NCI-H1105 (cell line): ENCODE data around the gene CLASP1.
"Not testable (repeated sequence)": the region's sequence is repeated elsewhere in the genome, so short reads cannot be mapped to it uniquely, and the experiment has no call there.

Source experiments
- DNase-seq: peaks from one replicate; lab custom pipeline; 2025; lab: John Stamatoyannopoulos, UW

Gene CLASP1

DNA sequence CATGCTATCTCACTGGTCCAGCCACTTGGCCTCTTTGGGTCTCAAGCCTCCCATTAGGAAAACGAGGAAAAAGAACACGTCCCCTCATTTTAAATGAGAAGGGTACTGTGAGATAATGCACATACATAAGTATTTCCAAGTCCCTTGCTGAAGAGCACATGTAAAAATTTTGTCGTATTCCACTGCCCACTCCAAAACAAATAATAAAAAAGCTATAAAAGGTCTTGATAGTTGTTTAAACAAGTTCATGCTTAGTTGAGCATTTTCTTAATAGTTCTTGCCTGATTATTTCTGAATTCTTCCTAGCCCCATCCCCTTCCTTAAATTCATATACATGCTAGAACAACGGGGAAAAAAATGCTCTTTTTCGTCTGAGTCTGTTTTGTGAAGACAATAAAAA lies 228.8 kb downstream of the CLASP1 start:
- no peak for DNase-seq

DNA sequence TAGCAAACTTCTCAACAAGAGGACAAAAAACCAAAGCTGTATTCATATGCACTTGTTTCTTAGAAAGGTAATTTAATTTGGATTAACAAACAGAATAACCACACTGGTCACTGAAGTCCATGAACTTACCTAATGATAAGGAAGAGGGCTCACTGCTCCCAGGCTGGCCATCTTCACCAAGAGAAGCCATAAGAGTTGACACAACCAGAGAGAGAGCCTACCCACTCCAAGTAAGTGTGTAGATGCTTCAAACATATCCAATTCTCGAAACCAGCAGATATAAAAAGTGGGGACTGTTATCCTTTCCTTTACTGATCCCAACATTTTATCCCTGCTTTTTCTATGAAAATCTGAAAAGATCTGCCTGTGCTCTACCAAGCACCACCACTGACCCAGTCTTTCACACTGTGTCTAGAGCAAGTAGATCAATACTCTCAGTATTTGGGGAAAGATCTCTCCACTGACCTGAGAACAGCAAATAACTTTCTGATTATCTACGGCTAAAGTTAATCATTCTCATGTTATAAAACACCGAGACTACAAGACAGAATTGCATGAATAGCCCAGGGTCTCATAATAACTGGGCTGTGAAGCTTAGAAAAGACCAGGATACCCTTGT lies 230.1 kb downstream of the CLASP1 start:
- DNase-seq: no peak

DNA sequence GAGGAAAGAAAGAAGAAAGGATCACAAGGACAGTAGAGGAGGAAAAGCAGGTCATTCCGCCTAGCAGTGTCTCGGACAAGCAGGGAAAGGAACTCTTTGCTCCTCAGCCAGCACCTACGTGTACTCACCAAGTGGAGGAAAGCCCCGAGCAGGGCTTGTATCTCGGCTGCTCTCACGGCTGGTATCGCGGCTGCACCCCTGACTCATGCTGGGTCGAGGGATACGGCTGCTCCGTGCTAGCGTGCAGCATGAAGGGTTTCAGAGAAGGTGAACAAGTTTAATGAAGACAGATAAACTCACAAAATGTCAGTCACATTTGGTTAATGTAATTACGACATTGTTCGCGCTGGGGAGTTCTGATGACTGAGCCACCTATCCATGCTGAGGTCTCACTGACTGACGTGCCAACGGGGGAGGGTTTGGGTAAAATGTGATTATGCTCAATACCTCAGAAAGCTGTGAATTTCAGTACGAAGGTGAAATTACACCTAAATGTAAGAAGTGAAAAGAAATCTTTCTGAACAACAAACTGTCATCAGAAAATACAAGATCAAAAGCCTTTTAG lies 230.7 kb downstream of the CLASP1 start:
- DNase-seq: no peak

DNA sequence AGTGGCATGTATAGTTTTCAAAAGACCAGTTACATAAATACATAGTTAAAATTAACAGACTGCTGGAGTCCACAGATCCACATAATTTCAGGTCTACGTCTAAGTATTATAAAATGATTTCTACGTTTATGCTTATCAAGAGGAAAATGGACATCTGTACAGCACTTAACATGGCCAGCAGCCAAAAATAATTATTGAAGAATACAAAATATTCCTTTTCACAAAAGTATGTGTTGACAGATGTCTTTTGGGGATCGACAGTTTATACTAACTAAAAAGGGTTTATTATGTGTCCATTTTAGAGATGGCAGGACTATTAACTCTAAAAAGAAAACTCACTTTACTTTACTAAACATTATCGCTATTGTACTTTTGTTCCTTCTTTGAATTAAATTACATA lies 231.4 kb downstream of the CLASP1 start:
- no peak for DNase-seq

DNA sequence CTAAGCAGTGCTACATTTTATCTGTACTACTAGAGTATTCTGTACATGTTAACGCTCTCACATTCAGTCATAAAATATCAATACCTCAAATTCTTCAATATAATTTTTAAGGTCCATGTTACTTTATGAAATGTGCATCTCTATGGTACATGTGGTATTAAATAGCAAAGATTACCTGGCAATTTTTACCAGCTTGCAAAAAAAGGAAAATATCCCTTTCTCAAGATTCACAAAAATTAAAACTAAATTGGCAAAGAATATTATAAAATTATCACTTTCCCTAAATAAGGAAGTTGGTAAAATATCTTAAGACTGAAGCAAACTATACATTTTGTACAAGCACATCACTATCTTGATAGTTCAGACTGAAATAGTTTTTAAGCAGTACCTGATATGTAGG lies 233.5 kb downstream of the CLASP1 start:
- no peak for DNase-seq

DNA sequence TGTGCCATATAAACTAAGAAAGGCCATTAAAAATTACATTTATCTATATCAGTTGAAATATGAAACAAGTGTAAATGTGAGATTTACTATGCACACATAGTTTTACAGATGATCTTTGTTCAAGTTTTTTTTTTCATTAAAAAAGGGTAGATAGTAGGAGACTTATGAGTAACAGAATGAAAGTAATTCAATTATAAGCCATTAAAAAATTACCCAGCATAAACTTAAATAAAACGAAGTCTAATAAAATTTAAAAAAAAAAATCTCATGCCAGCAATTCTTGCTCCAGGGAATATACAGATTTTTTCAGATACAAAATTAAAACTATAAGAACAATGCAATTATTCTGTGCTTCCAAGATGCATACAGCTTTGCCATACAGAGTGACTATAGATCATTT lies 236.9 kb downstream of the CLASP1 start:
- DNase-seq: no peak

DNA sequence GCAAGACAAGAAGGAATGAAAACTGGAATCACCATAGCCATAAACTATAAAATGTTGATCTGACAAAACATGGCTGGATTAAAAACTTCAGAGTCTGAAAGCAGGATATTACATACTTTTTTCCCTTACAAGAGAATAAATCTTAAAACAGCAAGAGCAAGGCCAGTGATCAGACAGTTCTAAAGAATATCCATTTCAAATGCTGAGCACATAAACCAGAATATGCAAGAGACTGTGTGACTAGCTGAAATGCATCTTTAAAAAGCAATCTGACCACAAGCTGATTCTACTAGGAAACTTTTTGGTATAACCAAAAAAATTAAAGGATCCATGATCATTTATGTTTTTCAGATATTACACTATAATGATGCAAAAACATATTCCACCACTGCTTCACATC lies 239.3 kb downstream of the CLASP1 start:
- DNase-seq: no peak

DNA sequence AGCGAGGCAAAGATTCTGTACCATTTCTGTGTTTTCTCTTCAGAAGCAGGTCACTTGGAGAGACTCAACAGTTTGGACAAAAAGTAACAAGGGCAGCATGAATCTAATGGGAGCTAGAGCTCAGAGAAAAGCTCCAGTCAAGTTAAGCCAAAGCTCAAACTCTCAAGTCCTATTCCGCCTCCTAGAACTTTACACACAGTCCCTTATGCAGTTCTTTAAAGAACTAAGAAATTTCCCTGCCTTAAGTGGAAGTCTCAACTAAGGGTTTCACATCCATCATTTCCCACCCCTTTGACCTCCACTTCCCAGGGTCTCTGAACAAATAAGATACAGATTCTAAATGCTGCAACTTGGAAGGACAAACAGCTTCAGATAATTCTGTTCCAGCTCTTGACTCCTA lies 239.9 kb downstream of the CLASP1 start:
- no peak for DNase-seq

DNA sequence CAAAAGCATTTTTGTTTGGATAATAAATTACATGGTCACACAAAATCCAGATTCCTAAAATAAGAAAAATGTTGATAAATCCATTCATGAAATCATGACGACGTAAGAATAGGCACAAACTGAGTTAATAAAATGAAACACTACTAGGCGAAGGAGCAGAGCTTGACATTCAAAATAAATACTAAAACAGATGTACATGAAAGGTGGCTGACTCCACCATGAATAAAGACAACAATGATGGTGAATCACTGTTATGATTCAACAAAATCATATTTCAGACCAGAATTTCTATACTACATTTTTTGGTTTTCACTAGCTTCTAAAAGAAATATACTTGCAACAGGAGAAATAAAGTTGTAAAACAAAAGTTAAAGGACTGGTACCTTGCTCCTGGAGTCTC lies 240.6 kb downstream of the CLASP1 start:
- DNase-seq: no peak

DNA sequence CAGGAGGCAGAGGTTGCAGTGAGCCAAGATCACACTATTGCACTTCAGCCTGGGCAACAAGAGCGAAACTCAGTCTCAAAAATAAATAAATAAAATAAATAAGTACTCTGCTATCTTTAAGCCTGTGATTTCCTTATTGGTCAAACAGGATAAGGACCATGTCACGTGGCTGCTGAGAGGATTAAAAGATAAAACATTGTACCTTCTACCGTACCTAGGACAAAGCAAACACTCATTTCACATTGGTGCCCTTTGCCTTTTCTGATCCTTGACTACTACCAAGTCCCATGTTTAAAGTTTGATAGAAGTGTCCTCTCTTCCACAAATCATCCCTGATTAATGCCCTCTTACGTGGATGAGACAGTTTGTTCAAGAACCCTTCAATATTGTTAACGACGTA lies 244.0 kb downstream of the CLASP1 start:
- DNase-seq: no peak

DNA sequence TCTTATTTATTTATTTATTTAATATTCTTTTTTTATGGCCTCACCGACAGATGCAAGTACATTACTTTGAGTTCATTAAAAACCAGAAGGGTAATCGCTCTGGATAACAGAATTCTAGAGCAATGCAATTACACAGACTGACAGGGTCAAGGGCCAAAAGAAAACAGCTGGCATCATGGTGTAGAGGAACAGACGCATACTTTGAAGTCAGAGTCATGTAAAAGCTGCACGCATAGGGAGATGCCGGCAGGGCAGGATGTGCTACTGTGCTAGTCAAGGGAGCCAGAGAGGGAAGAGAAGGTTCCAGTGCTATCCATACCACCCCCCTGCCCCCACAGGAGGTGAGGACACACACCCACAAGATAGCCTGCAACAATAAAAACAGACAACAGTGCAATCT lies 249.1 kb downstream of the CLASP1 start:
- DNase-seq: no peak

DNA sequence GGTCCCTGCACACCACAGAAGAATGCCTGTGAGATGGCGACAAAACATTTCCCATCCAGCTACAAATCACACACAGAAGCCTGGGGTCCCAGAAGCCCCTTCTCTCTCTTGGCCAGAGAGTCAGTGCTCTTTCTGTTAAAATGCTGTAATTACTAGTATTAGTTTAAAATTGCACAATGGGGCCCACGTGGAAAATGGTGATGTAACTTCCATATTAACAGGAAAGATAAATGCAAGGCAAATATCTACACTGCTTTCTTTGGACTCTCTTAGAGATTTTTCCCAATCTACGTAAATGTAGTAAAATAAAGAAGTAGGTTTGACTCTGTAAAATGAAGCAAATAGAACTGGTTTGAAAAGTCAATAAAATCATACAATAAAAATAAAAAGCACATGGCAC lies 250.4 kb downstream of the CLASP1 start:
- no peak for DNase-seq

DNA sequence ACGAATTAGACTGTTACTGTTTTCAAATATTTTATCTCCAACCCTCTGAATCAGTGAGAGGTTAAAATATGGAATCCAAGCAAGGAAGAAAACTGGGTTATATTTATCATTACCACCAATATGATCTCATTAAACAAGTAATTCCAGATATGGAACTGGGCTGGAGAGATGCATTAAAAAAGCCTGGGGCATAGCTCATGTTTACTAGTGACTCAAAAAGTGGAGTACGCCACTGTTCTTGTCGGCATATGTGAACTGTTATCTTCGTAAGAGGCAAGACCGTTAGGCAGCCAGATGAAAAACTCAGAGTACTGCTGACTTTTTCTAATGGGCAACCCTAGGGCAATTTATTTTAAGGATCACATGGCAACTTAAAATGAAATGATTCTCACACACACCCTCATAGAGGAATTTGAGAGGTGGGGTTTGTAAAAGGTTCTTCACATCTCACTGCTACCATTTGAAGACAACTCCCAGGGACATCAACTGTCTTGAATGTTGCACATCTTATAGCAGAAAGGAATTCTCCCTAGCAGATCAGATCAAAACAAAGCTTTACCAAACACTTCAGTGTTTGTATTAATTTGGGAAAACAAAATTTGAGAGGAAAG lies 259.1 kb downstream of the CLASP1 start:
- DNase-seq: no peak

DNA sequence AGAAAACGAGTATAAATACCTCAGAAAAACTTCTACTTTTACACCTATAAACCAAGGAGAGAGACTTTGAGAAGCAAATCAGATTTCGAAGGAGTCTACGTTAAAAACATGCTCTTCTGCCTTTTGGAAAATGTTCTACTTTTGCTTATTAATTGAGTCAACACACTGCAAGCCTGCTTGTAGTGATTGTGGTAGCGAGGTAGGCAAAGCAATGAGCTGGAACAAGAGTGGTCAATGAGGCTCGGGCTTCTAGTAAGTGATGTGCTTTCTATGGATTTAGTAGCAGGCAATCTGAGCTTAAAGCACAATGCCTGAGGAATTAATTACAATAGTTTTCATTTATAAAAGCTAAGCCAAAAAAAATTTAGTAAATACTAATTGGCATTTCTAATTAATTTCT lies 260.9 kb downstream of the CLASP1 start:
- no peak for DNase-seq

DNA sequence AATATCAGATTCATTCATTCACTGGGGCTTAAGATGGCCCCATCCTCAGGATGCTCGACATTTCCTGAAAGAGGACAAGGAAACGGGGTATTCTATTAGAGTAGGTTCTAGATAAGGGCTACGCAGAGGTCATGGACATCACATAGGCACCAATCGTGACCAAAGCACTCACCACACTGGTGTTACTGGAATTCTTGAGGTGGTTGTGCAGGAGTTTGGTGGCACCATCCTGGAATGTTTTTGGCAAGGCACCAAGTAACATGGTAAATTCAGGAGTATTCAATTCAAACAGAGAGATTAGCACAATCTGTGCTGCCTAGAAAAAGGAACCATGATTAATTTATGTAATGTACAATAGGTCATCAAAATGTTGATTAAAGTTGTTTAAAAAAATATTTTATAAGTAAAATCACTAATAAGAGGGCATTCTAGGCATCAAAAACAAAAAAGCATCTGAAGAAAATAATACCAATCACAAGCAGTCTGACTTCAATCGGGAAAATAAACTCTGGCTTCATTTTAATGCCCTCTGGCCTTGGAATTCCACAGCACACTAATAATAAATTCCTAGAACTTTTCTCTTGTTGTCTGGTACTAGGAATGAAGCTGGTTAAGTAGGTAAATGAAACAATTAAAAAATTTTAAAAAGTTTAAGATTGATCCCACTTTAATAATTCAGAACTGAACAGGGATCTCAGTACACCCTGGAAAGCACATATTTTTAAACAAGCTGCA lies 261.5 kb downstream of the CLASP1 start:
- no peak for DNase-seq

DNA sequence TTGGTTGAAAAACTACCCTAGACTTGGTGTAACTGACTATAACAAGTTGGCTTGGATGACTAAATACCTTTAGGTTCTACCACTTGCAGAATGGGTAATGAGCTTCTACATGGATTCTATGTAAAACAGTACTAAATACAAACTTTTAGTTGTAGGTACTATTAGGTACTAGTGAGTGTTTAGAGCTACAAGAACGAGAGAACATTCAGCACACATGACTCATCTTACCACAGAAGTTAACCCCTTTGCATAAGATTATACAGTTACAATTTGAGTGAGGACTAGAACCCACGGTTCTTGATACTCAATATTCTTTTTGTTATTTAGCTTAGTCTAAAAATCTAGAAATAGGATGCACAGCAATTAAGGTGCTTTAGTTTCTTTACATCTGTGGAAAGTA lies 262.6 kb downstream of the CLASP1 start:
- no peak for DNase-seq

DNA sequence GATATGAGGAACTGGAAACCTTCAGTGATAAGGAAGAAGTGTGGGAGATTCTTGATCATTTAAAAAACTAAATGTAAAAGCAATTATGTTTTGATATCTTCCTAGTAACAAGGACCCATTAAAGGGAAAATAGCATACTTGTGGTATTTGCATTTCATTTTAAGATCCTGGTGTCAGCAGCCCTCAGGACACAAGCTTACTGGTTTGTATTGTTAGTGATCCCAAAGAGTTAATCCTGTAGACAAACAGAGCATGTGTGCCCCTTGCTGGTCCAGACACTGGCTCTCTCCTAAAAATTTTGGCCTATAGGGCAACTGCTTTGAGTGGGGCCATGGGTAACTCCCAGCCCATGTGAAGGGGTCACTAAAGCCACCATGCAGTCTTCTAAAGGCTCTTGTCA lies 263.2 kb downstream of the CLASP1 start:
- no peak for DNase-seq

DNA sequence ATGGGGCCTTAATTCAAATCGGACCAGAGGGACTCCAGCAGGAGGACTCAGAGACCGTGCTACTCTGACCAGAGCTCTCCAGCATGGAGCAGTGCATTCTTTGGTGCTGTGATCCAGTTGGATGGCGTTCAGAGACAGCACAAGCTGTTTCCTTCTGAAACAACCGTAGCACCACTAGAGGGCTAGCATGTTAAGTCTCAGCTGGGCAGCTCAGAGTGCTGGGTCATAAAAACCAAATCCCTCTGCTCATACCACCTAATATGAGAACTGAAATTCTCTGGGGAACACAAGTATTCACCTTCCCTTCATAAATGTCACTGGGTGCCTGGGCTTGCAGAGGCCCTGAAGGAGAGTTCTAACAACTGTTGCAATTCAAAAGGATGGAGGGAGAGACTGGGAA lies 266.5 kb downstream of the CLASP1 start:
- no peak for DNase-seq

DNA sequence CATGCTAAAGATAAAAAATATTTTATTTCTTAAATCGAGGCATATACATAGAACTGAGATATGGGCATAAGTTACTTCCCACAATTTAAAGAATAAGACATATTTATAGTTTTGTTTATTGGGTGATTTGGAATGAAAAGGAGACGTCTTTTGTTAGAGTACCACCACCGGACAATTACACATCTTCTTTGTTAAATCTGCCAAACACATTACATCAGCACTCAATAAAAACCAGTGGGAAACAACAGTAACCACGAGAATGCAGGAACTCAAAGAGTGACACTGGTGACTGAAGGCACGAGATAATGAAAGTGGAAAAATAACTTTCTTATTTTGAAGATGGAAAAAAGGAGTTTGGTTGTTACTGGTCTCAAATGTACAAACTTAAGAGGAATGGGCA lies 271.6 kb downstream of the CLASP1 start:
- DNase-seq: no peak

DNA sequence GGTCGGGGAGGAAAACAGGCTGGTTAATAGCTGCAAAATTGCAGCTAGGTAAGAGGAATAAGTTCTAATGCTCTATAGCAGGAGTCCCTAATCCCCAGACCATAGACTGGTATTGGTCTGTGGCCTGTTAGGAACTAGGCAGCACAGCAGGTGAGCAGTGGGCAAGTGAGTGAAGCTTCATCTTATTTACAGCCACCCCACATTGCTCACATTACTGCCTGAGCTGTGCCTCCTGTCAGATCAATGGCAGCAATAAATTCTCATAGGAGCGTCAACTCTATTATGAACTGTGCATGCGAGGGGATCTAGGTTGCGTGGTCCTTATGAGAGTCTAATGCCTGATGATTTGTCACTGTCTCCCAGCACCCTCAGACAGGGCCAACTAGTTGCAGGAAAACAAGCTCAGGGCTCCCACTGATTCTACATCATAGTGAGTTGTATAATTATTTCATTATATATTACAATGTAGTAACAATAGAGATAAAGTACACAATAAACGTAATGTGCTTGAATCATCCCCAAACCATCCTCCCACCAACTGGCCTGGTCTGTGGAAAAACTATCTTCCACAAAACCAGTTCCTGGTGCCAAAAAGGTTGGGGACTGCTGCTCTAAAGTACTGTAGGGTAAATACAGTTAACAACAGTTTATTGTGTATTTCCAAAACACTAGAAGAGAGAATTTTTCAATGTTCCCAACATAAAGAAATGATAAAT lies 272.6 kb downstream of the CLASP1 start:
- no peak for DNase-seq

DNA sequence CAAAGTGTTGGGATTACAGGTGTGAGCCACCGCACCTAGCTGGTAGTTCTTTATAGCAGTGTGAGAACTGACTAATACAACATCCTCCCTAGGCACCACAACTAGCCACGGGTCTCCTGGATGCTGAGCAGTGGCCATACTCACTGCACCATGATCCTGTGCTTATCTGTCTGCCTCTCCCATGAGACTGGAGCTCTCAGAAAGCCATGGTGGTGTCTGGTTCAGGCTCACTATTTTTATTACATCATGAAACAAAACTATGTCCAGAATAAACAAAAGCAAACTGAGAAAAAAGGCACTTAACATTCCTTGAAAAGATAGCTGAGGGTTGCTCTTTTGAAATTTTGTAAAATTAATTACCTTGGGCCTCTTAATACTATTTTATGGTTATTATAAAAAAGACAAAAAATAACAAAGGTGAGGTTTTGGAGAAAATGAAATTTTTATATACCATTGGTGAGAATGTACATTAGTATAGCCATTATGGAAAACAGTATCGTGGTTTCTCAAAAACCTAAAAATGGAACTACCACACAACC lies 273.6 kb downstream of the CLASP1 start:
- DNase-seq: no peak

DNA sequence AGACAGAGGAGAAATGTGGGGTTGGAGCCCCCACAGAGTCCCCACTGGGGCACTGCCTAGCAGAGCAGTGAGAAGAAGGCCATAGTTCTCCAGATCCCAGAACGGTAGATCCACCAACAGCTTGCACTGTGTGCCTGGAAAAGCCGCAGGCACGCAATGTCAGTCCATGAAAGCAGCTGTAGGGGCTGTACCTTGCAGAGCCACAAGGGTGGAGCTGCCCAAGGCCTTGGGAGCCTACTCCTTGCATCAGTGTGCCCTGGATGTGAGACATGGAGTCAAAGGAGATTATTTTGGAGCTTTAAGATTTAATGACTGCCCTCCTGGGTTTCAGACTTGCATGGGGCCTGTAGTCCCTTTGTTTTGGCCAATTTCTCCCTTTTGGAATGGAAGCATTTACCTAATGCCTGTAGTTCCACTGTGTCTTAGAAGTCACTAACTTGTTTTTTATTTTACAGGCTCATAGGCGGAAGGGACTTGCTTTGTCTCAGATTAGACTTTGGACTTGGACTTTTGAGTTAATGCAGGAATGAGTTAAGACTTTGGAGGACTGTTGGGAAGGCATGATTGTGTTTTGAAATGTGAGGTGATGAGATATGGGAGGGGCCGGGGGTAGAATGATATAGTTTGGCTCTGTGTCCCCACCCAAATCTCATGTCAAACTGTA lies 274.7 kb downstream of the CLASP1 start:
- DNase-seq: not testable (repeated sequence)
